HEK293T (cell line): ENCODE measurements around the gene PREX1.

Experiments
- ARNT ChIP-seq: fragments of 450-650 bp; IDR thresholded peaks from 2 replicates; pipeline ENCODE4 v1.6.1; 2017; ENCODE audit warnings: mild to moderate bottlenecking
- CTBP1 ChIP-seq: fragments of 450-650 bp; IDR thresholded peaks from 2 replicates; pipeline ENCODE4 v1.6.1; 2016; ENCODE audit warnings: borderline replicate concordance
- ELF4 ChIP-seq: fragments of 450-650 bp; IDR thresholded peaks from 2 replicates; pipeline ENCODE4 v1.6.1; 2017; ENCODE audit warnings: antibody characterized with exemption
- FOXA1 ChIP-seq: fragments of 450-650 bp; IDR thresholded peaks from 2 replicates; pipeline ENCODE4 v1.6.1; 2016; ENCODE audit warnings: mild to moderate bottlenecking
- FOXK2 ChIP-seq: fragments of 450-650 bp; IDR thresholded peaks from 2 replicates; pipeline ENCODE4 v1.6.1; 2016; ENCODE audit warnings: mild to moderate bottlenecking
- FOXM1 ChIP-seq: fragments of 450-650 bp; IDR thresholded peaks from 2 replicates; pipeline ENCODE4 v1.6.1; 2017; ENCODE audit warnings: mild to moderate bottlenecking, borderline replicate concordance
- HDGF ChIP-seq: fragments of 450-650 bp; IDR thresholded peaks from 2 replicates; pipeline ENCODE4 v1.6.1; 2017; ENCODE audit warnings: antibody characterized with exemption, borderline replicate concordance
- LEF1 ChIP-seq: fragments of 450-650 bp; IDR thresholded peaks from 2 replicates; pipeline ENCODE4 v1.6.1; 2017; ENCODE audit warnings: mild to moderate bottlenecking, borderline replicate concordance
- NFRKB ChIP-seq: fragments of 450-650 bp; IDR thresholded peaks from 2 replicates; pipeline ENCODE4 v1.6.1; 2016; ENCODE audit warnings: mild to moderate bottlenecking, moderate library complexity
- SUZ12 ChIP-seq: fragments of 450-650 bp; IDR thresholded peaks from 2 replicates; pipeline ENCODE4 v1.6.1; 2016; ENCODE audit warnings: mild to moderate bottlenecking
- TARDBP ChIP-seq: fragments of 450-650 bp; IDR thresholded peaks from 2 replicates; pipeline ENCODE4 v1.6.1; 2016
- ZNF384 ChIP-seq: fragments of 450-650 bp; IDR thresholded peaks from 2 replicates; pipeline ENCODE4 v1.6.1; 2016

DNA sequence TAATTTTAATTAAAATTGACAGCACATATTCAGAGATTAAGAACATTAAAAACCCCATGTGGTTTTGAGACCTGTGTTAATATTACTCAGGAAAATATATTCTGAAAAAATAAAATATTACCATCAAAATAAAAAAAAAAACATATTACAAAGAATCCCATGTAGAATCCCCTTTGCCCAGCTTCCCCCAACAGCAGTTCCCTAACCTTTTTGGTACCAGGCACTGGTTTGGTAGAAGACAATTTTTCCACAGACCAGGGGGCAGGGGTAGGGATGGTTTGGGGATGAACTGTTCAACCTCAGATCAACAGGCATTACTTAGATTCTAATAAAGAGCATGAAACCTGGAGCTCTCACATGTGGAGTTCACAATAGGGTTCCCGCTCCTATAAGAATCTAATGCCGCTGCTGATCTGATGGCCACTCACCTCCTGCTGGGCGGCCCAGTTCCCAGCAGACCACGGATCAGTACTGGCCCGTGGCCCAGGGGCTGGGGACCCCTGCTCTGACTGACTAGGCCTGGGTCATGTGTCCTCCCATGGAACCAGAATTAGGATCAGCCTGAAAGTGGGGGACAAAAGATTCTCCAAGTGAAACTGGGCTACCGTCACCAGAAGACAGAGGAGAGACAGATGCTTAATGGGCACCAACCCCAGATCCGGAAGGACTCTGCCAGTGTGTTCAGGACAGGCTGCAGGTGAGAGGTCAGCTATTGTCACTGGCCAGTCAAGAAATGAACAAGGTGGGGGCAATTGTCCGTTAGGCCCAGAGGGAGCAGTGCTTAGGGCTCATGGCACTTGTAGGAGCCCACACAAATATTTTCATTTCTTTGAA, 235.5 kb downstream of the PREX1 start:
- TF ChIP-seq FOXA1 (no peak), TARDBP (no peak), HDGF (no peak), ZNF384 (no peak), FOXM1 (no peak), ELF4 (no peak), CTBP1 (no peak), FOXK2 (no peak), ARNT (no peak), NFRKB (no peak), LEF1 (no peak), SUZ12 (no peak)
